Measurements from ENCODE around the gene NOS1.

Gene NOS1

GRCh38 chr12:117228239-117228638 lies 133.2 kb downstream of the NOS1 start:
- ATAC-seq = no peak

GRCh38 chr12:117227000-117227653 lies 134.3 kb downstream of the NOS1 start:
- ATAC-seq = no peak
- TF ChIP-seq, protein P1, sequence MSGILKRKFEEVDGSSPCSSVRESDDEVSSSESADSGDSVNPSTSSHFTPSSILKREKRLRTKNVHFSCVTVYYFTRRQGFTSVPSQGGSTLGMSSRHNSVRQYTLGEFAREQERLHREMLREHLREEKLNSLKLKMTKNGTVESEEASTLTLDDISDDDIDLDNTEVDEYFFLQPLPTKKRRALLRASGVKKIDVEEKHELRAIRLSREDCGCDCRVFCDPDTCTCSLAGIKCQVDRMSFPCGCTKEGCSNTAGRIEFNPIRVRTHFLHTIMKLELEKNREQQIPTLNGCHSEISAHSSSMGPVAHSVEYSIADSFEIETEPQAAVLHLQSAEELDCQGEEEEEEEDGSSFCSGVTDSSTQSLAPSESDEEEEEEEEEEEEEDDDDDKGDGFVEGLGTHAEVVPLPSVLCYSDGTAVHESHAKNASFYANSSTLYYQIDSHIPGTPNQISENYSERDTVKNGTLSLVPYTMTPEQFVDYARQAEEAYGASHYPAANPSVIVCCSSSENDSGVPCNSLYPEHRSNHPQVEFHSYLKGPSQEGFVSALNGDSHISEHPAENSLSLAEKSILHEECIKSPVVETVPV (CRISPR knock-in tag; IDR thresholded peaks at IDR 0.05) = no peak
- TF ChIP-seq TCF4 (CRISPR knock-in tag; IDR thresholded peaks at IDR 0.05; ENCODE audit: borderline replicate concordance) (no peak), PPARA (CRISPR knock-in tag; IDR thresholded peaks at IDR 0.05; ENCODE audit: borderline replicate concordance) (no peak), PATZ1 (CRISPR knock-in tag; IDR thresholded peaks at IDR 0.05; ENCODE audit: borderline replicate concordance) (no peak), ZNF565 (CRISPR knock-in tag; conservative IDR thresholded peaks at IDR 0.05; ENCODE audit: low read depth) (no peak), ZFP3 (CRISPR knock-in tag; IDR thresholded peaks at IDR 0.05) (no peak), SNAI2 (CRISPR knock-in tag; IDR thresholded peaks at IDR 0.05) (no peak), ZNF8 (CRISPR knock-in tag; IDR thresholded peaks at IDR 0.05) (no peak), OSR1 (CRISPR knock-in tag; IDR thresholded peaks at IDR 0.05) (no peak), ZNF70 (CRISPR knock-in tag; IDR thresholded peaks at IDR 0.05) (no peak)

More at GRCh38 chr12:117228239-117228638, 133.2 kb downstream of the NOS1 start:
- TF ChIP-seq ISL1 (CRISPR knock-in tag; IDR thresholded peaks at IDR 0.05) (no peak), TOX (CRISPR knock-in tag; IDR thresholded peaks at IDR 0.05; ENCODE audit: borderline replicate concordance) (no peak), ZFP3 (CRISPR knock-in tag; IDR thresholded peaks at IDR 0.05) (no peak), TCF4 (CRISPR knock-in tag; IDR thresholded peaks at IDR 0.05; ENCODE audit: borderline replicate concordance) (no peak), ZNF8 (CRISPR knock-in tag; IDR thresholded peaks at IDR 0.05) (no peak), ZNF70 (CRISPR knock-in tag; IDR thresholded peaks at IDR 0.05) (no peak), ZNF565 (CRISPR knock-in tag; conservative IDR thresholded peaks at IDR 0.05; ENCODE audit: low read depth) (no peak), OSR1 (CRISPR knock-in tag; IDR thresholded peaks at IDR 0.05) (no peak), ZFP30 (CRISPR knock-in tag; IDR thresholded peaks at IDR 0.05) (no peak), ESRRG (CRISPR knock-in tag; IDR thresholded peaks at IDR 0.05) (no peak), ZC3H10 (CRISPR knock-in tag; IDR thresholded peaks at IDR 0.05) (no peak), GLIS3 (CRISPR knock-in tag; IDR thresholded peaks at IDR 0.05) (no peak), BACH2 (CRISPR knock-in tag; IDR thresholded peaks at IDR 0.05; ENCODE audit: borderline replicate concordance) (no peak), CSDC2 (CRISPR knock-in tag; IDR thresholded peaks at IDR 0.05) (no peak), POU6F1 (CRISPR knock-in tag; IDR thresholded peaks at IDR 0.05; ENCODE audit: borderline replicate concordance, low read depth) (no peak), PATZ1 (CRISPR knock-in tag; IDR thresholded peaks at IDR 0.05; ENCODE audit: borderline replicate concordance) (no peak), SNAI2 (CRISPR knock-in tag; IDR thresholded peaks at IDR 0.05) (no peak)
- TF ChIP-seq, protein P2, sequence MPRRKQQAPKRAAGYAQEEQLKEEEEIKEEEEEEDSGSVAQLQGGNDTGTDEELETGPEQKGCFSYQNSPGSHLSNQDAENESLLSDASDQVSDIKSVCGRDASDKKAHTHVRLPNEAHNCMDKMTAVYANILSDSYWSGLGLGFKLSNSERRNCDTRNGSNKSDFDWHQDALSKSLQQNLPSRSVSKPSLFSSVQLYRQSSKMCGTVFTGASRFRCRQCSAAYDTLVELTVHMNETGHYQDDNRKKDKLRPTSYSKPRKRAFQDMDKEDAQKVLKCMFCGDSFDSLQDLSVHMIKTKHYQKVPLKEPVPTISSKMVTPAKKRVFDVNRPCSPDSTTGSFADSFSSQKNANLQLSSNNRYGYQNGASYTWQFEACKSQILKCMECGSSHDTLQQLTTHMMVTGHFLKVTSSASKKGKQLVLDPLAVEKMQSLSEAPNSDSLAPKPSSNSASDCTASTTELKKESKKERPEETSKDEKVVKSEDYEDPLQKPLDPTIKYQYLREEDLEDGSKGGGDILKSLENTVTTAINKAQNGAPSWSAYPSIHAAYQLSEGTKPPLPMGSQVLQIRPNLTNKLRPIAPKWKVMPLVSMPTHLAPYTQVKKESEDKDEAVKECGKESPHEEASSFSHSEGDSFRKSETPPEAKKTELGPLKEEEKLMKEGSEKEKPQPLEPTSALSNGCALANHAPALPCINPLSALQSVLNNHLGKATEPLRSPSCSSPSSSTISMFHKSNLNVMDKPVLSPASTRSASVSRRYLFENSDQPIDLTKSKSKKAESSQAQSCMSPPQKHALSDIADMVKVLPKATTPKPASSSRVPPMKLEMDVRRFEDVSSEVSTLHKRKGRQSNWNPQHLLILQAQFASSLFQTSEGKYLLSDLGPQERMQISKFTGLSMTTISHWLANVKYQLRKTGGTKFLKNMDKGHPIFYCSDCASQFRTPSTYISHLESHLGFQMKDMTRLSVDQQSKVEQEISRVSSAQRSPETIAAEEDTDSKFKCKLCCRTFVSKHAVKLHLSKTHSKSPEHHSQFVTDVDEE (CRISPR knock-in tag; IDR thresholded peaks at IDR 0.05) = no peak
- TF ChIP-seq, protein P1 (CRISPR knock-in tag; IDR thresholded peaks at IDR 0.05) = no peak

Measured in SK-N-SH treated with all-trans-retinoic acid at 6 μM for 48 hours (cell line).